ENCODE results near the gene CCDC12. TPM values are rescaled to one million over a fixed set of nuclear protein-coding genes. Genes with fewer than 3 reads are reported as not detected.

CCDC12 gene
- total RNA-seq, 1 donor from 2014 or later: 33.0 TPM

- DNase-seq (ENCODE audit: low read depth): no peak
- H3K4me3 ChIP-seq (ENCODE audit: low read depth, low read length): no peak overlapping the region
- TF ChIP-seq CTCF (IDR thresholded peaks at IDR 0.05; ENCODE audit: insufficient read depth, low read length, poor library complexity, severe bottlenecking): no peak
- H3K27me3 ChIP-seq (ENCODE audit: control insufficient read depth, insufficient read depth, low read length): no peaks in the 10 kb centered on the region
- no peaks in the 10 kb centered on the region for H3K36me3 ChIP-seq (ENCODE audit: control insufficient read depth, insufficient read depth, low read length)
These were observed 36.7 kb upstream of the CCDC12 start for GRCh38 chr3:47013231-47013630.

GRCh38 chr3:47012342-47013230, 36.0 kb upstream of the CCDC12 start:
- no peak overlapping the region for H3K4me3 ChIP-seq (ENCODE audit: low read depth, low read length)
- no peak for DNase-seq (ENCODE audit: low read depth)
- H3K36me3 ChIP-seq (ENCODE audit: control insufficient read depth, insufficient read depth, low read length): no peaks in the 10 kb centered on the region
- no peaks in the 10 kb centered on the region for H3K27me3 ChIP-seq (ENCODE audit: control insufficient read depth, insufficient read depth, low read length)
- no peak for TF ChIP-seq CTCF (IDR thresholded peaks at IDR 0.05; ENCODE audit: insufficient read depth, low read length, poor library complexity, severe bottlenecking)

- DNase-seq (ENCODE audit: low read depth): no peak
- no peak for TF ChIP-seq CTCF (IDR thresholded peaks at IDR 0.05; ENCODE audit: insufficient read depth, low read length, poor library complexity, severe bottlenecking)
- H3K36me3 ChIP-seq (ENCODE audit: control insufficient read depth, insufficient read depth, low read length): no peaks in the 10 kb centered on the region
- H3K27me3 ChIP-seq (ENCODE audit: control insufficient read depth, insufficient read depth, low read length): no peaks in the 10 kb centered on the region
- H3K4me3 ChIP-seq (ENCODE audit: low read depth, low read length): no peak overlapping the region
These were observed 34.8 kb upstream of the CCDC12 start for GRCh38 chr3:47011371-47011770.

GRCh38 chr3:47010910-47011309, 34.4 kb upstream of the CCDC12 start:
- no peak for TF ChIP-seq CTCF (IDR thresholded peaks at IDR 0.05; ENCODE audit: insufficient read depth, low read length, poor library complexity, severe bottlenecking)
- H3K4me3 ChIP-seq (ENCODE audit: low read depth, low read length): no peak overlapping the region
- H3K27me3 ChIP-seq (ENCODE audit: control insufficient read depth, insufficient read depth, low read length): no peaks in the 10 kb centered on the region
- H3K36me3 ChIP-seq (ENCODE audit: control insufficient read depth, insufficient read depth, low read length): no peaks in the 10 kb centered on the region
- no peak for DNase-seq (ENCODE audit: low read depth)

- no peaks in the 10 kb centered on the region for H3K27me3 ChIP-seq (ENCODE audit: control insufficient read depth, insufficient read depth, low read length)
- DNase-seq (ENCODE audit: low read depth): no peak
- peak overlapping the region; percentile 52 for H3K4me3 ChIP-seq (ENCODE audit: low read depth, low read length)
- no peaks in the 10 kb centered on the region for H3K36me3 ChIP-seq (ENCODE audit: control insufficient read depth, insufficient read depth, low read length)
- no peak for TF ChIP-seq CTCF (IDR thresholded peaks at IDR 0.05; ENCODE audit: insufficient read depth, low read length, poor library complexity, severe bottlenecking)
These were observed 33.7 kb upstream of the CCDC12 start for GRCh38 chr3:47010111-47010712.

All from kidney epithelial cell (primary cell).